Epithelial cell of proximal tubule (primary cell): ENCODE measurements around the gene DAO. TPM values are rescaled to one million over a fixed set of nuclear protein-coding genes. Genes with fewer than 3 reads are reported as not detected.

ENCODE experiments used
- DNase-seq: peaks from one replicate; pipeline ENCODE4 v3.0.0-alpha.2; 2011; ENCODE audit warnings: low read depth
- H3K4me3 ChIP-seq: 2 replicates; pipeline ENCODE4 v1.5.1; 2011; ENCODE audit warnings: low read depth, mild to moderate bottlenecking, low read length
- total RNA-seq: library from RNA; depleted of rRNA; stranded (reverse); fragments of >200 nt; gene quantifications from 2 replicates; pipeline ENCODE4 v1.2.3, GENCODE V29; 2015
- TF ChIP-seq, protein P1 (sequence below): conservative IDR thresholded peaks from 2 replicates; pipeline ENCODE4 v1.5.1; 2012; ENCODE audit warnings: low read depth, mild to moderate bottlenecking, low read length

DAO gene
- not detected in 2 replicates for total RNA-seq

GRCh38 chr12:108879615-108880254 lies at the start of gene DAO:
DAO (plus strand) TSS chr12:108880092; CDS start chr12:108885007, 4,915 bp downstream.
- TF ChIP-seq, protein P1, sequence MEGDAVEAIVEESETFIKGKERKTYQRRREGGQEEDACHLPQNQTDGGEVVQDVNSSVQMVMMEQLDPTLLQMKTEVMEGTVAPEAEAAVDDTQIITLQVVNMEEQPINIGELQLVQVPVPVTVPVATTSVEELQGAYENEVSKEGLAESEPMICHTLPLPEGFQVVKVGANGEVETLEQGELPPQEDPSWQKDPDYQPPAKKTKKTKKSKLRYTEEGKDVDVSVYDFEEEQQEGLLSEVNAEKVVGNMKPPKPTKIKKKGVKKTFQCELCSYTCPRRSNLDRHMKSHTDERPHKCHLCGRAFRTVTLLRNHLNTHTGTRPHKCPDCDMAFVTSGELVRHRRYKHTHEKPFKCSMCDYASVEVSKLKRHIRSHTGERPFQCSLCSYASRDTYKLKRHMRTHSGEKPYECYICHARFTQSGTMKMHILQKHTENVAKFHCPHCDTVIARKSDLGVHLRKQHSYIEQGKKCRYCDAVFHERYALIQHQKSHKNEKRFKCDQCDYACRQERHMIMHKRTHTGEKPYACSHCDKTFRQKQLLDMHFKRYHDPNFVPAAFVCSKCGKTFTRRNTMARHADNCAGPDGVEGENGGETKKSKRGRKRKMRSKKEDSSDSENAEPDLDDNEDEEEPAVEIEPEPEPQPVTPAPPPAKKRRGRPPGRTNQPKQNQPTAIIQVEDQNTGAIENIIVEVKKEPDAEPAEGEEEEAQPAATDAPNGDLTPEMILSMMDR = no peak
- no peak for DNase-seq
- no peak within 1 kb of the TSS for H3K4me3 ChIP-seq

DNA sequence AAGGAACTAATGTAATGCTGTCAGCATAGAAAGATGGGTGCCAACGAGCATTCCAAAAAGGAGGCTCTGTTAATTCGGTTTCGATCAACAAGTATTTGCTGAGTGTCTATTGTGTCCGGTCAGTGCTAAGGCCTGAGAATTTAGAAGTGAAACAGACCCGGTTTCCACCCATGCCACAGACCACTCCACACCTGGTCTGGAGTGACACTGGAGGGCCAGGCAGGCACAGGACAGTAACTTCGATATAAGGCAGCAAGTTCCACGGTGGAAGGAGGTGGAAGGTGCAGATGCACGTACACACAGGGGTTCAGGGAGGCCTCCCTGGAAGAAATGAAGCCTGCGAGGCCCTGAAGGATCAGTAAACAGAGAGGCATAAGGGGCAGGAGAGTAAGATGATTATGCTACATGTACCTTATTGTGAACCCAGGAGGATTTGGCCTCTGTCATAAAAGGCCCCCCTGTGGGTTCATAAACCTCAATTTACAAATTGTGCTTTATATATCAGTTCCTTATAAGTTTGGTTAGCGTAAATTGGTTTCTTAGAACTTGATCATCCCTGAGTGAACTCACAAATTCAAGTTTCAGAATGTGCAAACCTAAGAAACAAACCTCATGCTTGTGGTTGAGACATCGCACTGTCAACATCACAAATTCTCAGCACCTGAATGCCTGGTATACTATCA lies 48.4 kb upstream of the DAO start:
- H3K4me3 ChIP-seq = no peak overlapping the region
- TF ChIP-seq, protein P1 = no peak
- no peak for DNase-seq

DNA sequence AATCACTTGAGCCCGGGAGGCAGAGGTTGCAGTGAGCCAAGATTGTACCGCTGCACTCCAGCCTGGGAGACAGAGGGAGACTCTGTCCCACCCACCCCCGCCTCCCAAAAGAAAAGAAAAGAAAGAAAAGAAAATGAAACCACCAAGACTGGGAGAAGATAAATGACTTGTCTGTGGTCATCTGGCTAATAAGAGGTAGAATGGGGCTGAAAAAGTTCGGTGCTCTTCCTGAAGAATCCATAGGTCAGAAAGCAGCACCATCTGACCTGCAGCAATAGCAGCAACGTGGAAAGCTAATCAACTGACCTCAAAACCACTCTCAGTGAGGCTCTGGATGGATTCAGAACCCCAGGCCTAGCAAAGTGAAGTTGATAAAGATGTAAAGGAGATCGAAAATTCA lies 47.7 kb upstream of the DAO start:
- no peak for DNase-seq
- no peak overlapping the region for H3K4me3 ChIP-seq
- TF ChIP-seq, protein P1 = no peak

- DNase-seq = no peak
- TF ChIP-seq, protein P1 = no peak
- H3K4me3 ChIP-seq = no peak overlapping the region
Observed at GRCh38 chr12:108832730-108833354, 47.0 kb upstream of the DAO start.

DNA sequence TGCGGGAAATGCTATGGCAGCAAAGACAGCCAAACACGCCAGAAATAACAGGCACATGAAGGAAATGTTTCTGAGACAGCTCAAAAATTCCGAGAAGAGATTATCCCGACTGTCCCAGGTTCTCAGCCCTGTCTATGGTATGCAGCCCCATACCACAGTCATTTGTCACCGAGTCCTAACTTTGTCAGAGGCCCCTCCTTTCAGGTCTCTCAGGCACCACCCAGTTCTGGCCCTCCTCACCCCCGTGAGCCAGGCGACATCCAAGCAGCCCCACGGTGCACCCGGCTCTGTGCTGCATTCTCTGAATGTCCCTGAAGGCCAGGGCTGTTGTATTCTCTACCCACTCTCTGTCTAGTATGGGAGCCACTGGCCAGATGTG lies 46.5 kb upstream of the DAO start:
- TF ChIP-seq, protein P1 = no peak
- no peak overlapping the region for H3K4me3 ChIP-seq
- DNase-seq = no peak

GRCh38 chr12:108833757-108834472 lies 46.0 kb upstream of the DAO start:
- DNase-seq = no peak
- TF ChIP-seq, protein P1 = no peak
- no peak overlapping the region for H3K4me3 ChIP-seq
